ENCODE measurements around the gene SRPK1. TPM values are rescaled to one million over a fixed set of nuclear protein-coding genes. Genes with fewer than 3 reads are reported as not detected.

Gene SRPK1
- total RNA-seq, 2 donors from 2014 or later, result 86.2 to 98.5 TPM

GRCh38 chr6:35960187-35960586 is 39.3 kb upstream of the SRPK1 start:
- H3K4me1 ChIP-seq (ENCODE audit: control insufficient read depth, insufficient read depth, low read length), result no peaks in the 10 kb centered on the region
- Mint-ChIP-seq H3K36me3 (ENCODE audit: low read depth) (no peaks in the 10 kb centered on the region), H3K4me3 (no peak overlapping the region), H3K27me3 (ENCODE audit: insufficient read depth) (peaks cover 6% of the 10 kb centered on the region), H3K27ac (no peak overlapping the region), H3K4me1 (peaks cover 16% of the 10 kb centered on the region), H3K9me3 (no peaks in the 10 kb centered on the region)
- H3K9me3 ChIP-seq (ENCODE audit: control insufficient read depth, low read length), result no peaks in the 10 kb centered on the region
- H3K9ac ChIP-seq (ENCODE audit: extremely low read depth, low read length, poor library complexity, severe bottlenecking), result no peak overlapping the region
- TF ChIP-seq CTCF (conservative IDR thresholded peaks at IDR 0.05), result no peak
- no peak for DNase-seq
- H3K36me3 ChIP-seq (ENCODE audit: control insufficient read depth, insufficient read depth, low read length), result no peaks in the 10 kb centered on the region
- WGBS, 2 experiments (ENCODE audit: insufficient coverage in 1 of 2, insufficient read length in 1 of 2), result 86 to 92% methylated on average over 2 of the region's 2 CpGs
- H3K4me3 ChIP-seq (ENCODE audit: low read length), result no peak overlapping the region
- no peak overlapping the region for H3K27ac ChIP-seq (ENCODE audit: low read depth, low read length)
- H3K27me3 ChIP-seq (ENCODE audit: control insufficient read depth, insufficient read depth, low read length, poor library complexity, severe bottlenecking), result no peaks in the 10 kb centered on the region

GRCh38 chr6:35955970-35956369 is 35.1 kb upstream of the SRPK1 start:
- Mint-ChIP-seq H3K9me3 (no peaks in the 10 kb centered on the region), H3K27me3 (ENCODE audit: insufficient read depth) (peaks cover 8% of the 10 kb centered on the region), H3K4me1 (no peaks in the 10 kb centered on the region), H3K27ac (no peak overlapping the region), H3K4me3 (no peak overlapping the region), H3K36me3 (ENCODE audit: low read depth) (no peaks in the 10 kb centered on the region)
- Histone ChIP-seq H3K27me3 (ENCODE audit: control insufficient read depth, insufficient read depth, low read length, poor library complexity, severe bottlenecking) (no peaks in the 10 kb centered on the region), H3K4me1 (ENCODE audit: control insufficient read depth, insufficient read depth, low read length) (no peaks in the 10 kb centered on the region), H3K36me3 (ENCODE audit: control insufficient read depth, insufficient read depth, low read length) (no peaks in the 10 kb centered on the region), H3K4me3 (ENCODE audit: low read length) (no peak overlapping the region), H3K9ac (ENCODE audit: extremely low read depth, low read length, poor library complexity, severe bottlenecking) (no peak overlapping the region), H3K27ac (ENCODE audit: low read depth, low read length) (no peak overlapping the region), H3K9me3 (ENCODE audit: control insufficient read depth, low read length) (no peaks in the 10 kb centered on the region)
- whole genome bisulfite sequencing, 2 experiments (ENCODE audit: insufficient coverage in 1 of 2, insufficient read length in 1 of 2), result 83 to 100% methylated on average over 1 to 4 of the region's 4 CpGs
- TF ChIP-seq CTCF (conservative IDR thresholded peaks at IDR 0.05), result peak; percentile 59
- DNase-seq, result no peak

- Histone ChIP-seq H3K27ac (ENCODE audit: low read depth, low read length) (no peak overlapping the region), H3K9me3 (ENCODE audit: control insufficient read depth, low read length) (no peaks in the 10 kb centered on the region), H3K4me1 (ENCODE audit: control insufficient read depth, insufficient read depth, low read length) (no peaks in the 10 kb centered on the region), H3K9ac (ENCODE audit: extremely low read depth, low read length, poor library complexity, severe bottlenecking) (no peak overlapping the region), H3K4me3 (ENCODE audit: low read length) (no peak overlapping the region), H3K27me3 (ENCODE audit: control insufficient read depth, insufficient read depth, low read length, poor library complexity, severe bottlenecking) (no peaks in the 10 kb centered on the region), H3K36me3 (ENCODE audit: control insufficient read depth, insufficient read depth, low read length) (no peaks in the 10 kb centered on the region)
- Mint-ChIP-seq H3K9me3 (no peaks in the 10 kb centered on the region), H3K36me3 (ENCODE audit: low read depth) (no peaks in the 10 kb centered on the region), H3K27ac (no peak overlapping the region), H3K4me3 (no peak overlapping the region), H3K27me3 (ENCODE audit: insufficient read depth) (peaks cover 8% of the 10 kb centered on the region), H3K4me1 (no peaks in the 10 kb centered on the region)
- no peak for TF ChIP-seq CTCF (conservative IDR thresholded peaks at IDR 0.05)
- WGBS, 2 experiments (ENCODE audit: insufficient coverage in 1 of 2, insufficient read length in 1 of 2), result 89 to 90% methylated on average over 4 to 5 of the region's 5 CpGs
- DNase-seq, result no peak
These were observed 34.6 kb upstream of the SRPK1 start for GRCh38 chr6:35955521-35955920.
